Measurements from ENCODE around the gene ITGBL1.

- TF ChIP-seq POLR2AphosphoS5 (IDR thresholded peaks at IDR 0.05; ENCODE audit: insufficient read depth, low read depth, low read length) (no peak), MYC (IDR thresholded peaks at IDR 0.05; ENCODE audit: low read depth, low read length) (no peak), EZH2 (IDR thresholded peaks at IDR 0.05; ENCODE audit: borderline replicate concordance, low read depth, low read length, severe bottlenecking) (no peak), MAX (IDR thresholded peaks at IDR 0.05; ENCODE audit: insufficient read depth, insufficient read length) (no peak), CTCF (IDR thresholded peaks at IDR 0.05; ENCODE audit: extremely low read depth in 1 of 2, insufficient read depth in 1 of 2, low read depth in 1 of 2, low read length in 2 of 2) (no peak), FOS (IDR thresholded peaks at IDR 0.05; ENCODE audit: borderline replicate concordance, insufficient read depth, low read length) (no peak), POLR2A (IDR thresholded peaks at IDR 0.05; ENCODE audit: low read depth, low read length) (no peak), JUN (IDR thresholded peaks at IDR 0.05; ENCODE audit: borderline replicate concordance, insufficient read depth, insufficient read length, low read depth) (no peak), GATA2 (IDR thresholded peaks at IDR 0.05; ENCODE audit: insufficient read depth, insufficient read length, low read depth, low read length) (no peak)
Measured at GRCh38 chr13:101544979-101545378, 92.5 kb downstream of the ITGBL1 start.

Measured in endothelial cell of umbilical vein (primary cell).